Measurements from ENCODE around the gene CD207. TPM values are rescaled to one million over a fixed set of nuclear protein-coding genes. Genes with fewer than 3 reads are reported as not detected.

Gene CD207
- not detected in 2 replicates for total RNA-seq

DNA sequence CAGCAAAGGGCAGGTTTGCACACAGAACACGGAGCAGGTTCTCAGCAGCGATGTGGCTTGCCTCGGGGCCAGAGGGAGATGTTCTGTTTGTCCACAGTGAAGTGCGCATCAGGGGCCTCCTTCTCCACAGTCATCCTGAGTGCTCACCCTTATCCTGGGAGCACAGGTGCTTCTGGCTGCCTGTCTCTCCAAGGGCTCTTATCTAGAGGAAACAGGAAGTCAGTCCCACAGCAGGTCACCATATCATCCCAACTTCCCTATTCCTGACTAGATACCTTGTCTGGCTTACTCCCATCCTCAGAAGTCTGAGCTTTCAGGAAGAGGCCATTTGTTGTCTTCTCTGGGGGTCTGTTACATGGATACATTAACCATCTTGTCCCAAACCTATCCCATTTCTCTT is at the start of gene CD207:
Gene CD207 (minus strand): TSS at position 174 of the 400 bp plus-strand sequence. CDS start 40 bp downstream, at position 134.

DNA sequence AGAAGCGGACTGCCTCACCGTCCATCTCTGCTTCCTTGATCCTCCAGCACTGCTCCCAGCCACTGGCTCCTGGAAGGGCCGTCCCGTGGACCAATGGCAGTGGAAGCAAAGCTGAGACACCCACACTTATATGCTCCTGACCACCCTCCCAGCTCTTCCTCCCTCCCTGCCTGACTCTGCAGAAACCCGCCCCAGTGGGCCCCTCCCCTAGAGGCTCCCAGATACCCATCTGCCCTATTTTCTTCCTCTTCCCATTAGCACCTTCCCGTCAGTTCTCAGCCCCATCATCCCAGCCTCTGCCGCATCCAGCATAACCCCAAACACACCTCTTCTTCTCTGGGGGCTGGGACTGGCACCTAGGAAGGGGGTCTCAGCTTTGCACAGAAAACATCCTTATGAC is 15.1 kb downstream of the CD207 start, which contains the start of gene CLEC4F:
Gene CLEC4F (minus strand): TSS at position 101 of the 400 bp plus-strand sequence. CDS start 76 bp downstream, at position 25.

DNA sequence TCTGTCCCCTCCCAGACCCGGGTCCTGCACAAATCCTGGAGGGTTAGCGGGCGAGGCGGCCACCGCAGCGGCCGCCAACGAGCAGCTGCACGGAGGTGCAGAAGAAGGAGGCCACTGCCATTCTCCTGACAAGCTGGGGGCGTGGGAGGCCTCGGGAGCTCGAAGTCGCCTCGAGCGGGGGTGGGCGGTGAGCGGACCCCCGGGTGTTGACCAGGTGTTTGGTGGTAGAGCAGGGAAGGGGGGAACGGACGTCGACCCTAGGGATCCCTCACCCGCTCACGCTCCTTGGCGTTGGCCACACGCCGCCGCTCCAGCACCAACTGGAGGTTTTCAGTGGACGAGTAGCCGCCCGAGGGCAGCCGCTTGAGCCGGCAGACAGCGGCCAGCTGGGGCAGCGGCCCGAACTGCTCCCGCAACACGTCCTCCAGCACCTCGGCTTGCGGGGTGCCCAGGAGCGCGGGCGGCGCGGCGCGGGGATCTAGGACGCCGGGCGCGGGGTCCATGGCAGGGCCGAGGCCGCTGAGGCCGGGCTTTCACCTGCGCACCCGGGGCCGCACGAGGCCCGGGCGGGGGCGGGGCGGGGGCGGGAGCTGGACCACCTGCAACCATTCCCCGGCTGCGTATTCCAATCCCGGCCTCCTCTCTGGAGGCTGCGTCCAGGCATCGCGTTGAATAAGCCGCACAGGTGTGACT is 45.3 kb downstream of the CD207 start, which contains the start of gene FIGLA:
Gene FIGLA (minus strand): TSS at position 508 of the 693 bp plus-strand sequence. CDS start 5 bp downstream, at position 503.

Other genes starting within 250 kb of the CD207 start
- 0.28 TPM in 1 of 2 replicates, not detected in the other for gene ADD2, start 67.6 kb downstream of the CD207 start, total RNA-seq
- gene FIGLA, start 45.2 kb downstream of the CD207 start, total RNA-seq, result not detected in 2 replicates
- gene CLEC4F, start 15.2 kb downstream of the CD207 start, total RNA-seq, result not detected in 2 replicates
- gene VAX2, start 64.8 kb upstream of the CD207 start, total RNA-seq, result 2.5 and 2.8 TPM in 2 replicates
- 0.38 and 1.7 TPM in 2 replicates for gene ATP6V1B1, start 100.1 kb upstream of the CD207 start, total RNA-seq
- gene ANKRD53, start 142.8 kb upstream of the CD207 start, total RNA-seq, result 0.28 and 0.38 TPM in 2 replicates
- gene TEX261, start 159.1 kb upstream of the CD207 start, total RNA-seq, result 31.9 and 33.5 TPM in 2 replicates
- 44.0 and 167 TPM in 2 replicates for gene NAGK, start 232.8 kb upstream of the CD207 start, total RNA-seq